ENCODE data around the gene TRIM29. TPM values are rescaled to one million over a fixed set of nuclear protein-coding genes. Genes with fewer than 3 reads are reported as not detected.
A peak's percentile ranks its signal among the peaks of the same experiment; 100 is the strongest.

Gene TRIM29
- polyA plus RNA-seq, 1 experiment, result 1.5 TPM

- POLR2A ChIA-PET, result no interaction called here
- CTCF ChIA-PET, result interaction anchor here (1.0 to 12.1 kb wide), 7 partner anchors 10 to 132 kb away, joined by 3 to 250 read pairs (median 25); no protein-coding TSS in a partner anchor
- no peak for DNase-seq (ENCODE audit: low read depth)
- no peak overlapping the region for H3K4me3 ChIP-seq (ENCODE audit: low read depth, low read length)
- H3K36me3 ChIP-seq (ENCODE audit: control insufficient read depth, insufficient read depth, low read length), result no peaks in the 10 kb centered on the region
- H3K27me3 ChIP-seq (ENCODE audit: control insufficient read depth, insufficient read depth, low read length), result peaks cover 20% of the 10 kb centered on the region
- TF ChIP-seq CTCF (IDR thresholded peaks at IDR 0.05; ENCODE audit: insufficient read depth, low read depth, low read length), result no peak
Observed at GRCh38 chr11:120169981-120170698, 32.2 kb upstream of the TRIM29 start.

- Histone ChIP-seq H3K36me3 (ENCODE audit: control insufficient read depth, insufficient read depth, low read length) (no peaks in the 10 kb centered on the region), H3K27me3 (ENCODE audit: control insufficient read depth, insufficient read depth, low read length) (peaks cover 17% of the 10 kb centered on the region), H3K4me3 (ENCODE audit: low read depth, low read length) (peak overlapping the region; percentile 53)
- ChIA-PET POLR2A (interaction anchor here (0.6 kb wide), 1 partner anchor 494 kb away, joined by 3 read pairs; no protein-coding TSS in a partner anchor), CTCF (interaction anchor here (0.6 to 12.1 kb wide), 24 partner anchors 11 to 804 kb away, joined by 3 to 250 read pairs (median 3); no protein-coding TSS in a partner anchor)
- no peak for DNase-seq (ENCODE audit: low read depth)
- TF ChIP-seq CTCF (IDR thresholded peaks at IDR 0.05; ENCODE audit: insufficient read depth, low read depth, low read length), result peak; percentile 43
Observed at GRCh38 chr11:120168960-120169681, 31.2 kb upstream of the TRIM29 start.

- DNase-seq (ENCODE audit: low read depth), result no peak
- H3K36me3 ChIP-seq (ENCODE audit: control insufficient read depth, insufficient read depth, low read length), result no peaks in the 10 kb centered on the region
- TF ChIP-seq CTCF (IDR thresholded peaks at IDR 0.05; ENCODE audit: insufficient read depth, low read depth, low read length), result no peak
- POLR2A ChIA-PET, result interaction anchor here (0.6 kb wide), 1 partner anchor 493 kb away, joined by 3 read pairs; no protein-coding TSS in a partner anchor
- H3K4me3 ChIP-seq (ENCODE audit: low read depth, low read length), result peak overlapping the region; percentile 53
- H3K27me3 ChIP-seq (ENCODE audit: control insufficient read depth, insufficient read depth, low read length), result peaks cover 13% of the 10 kb centered on the region
- CTCF ChIA-PET, result interaction anchor here (0.6 to 12.1 kb wide), 25 partner anchors 10 to 803 kb away, joined by 3 to 250 read pairs (median 3); no protein-coding TSS in a partner anchor
Observed at GRCh38 chr11:120168108-120168959, 30.4 kb upstream of the TRIM29 start.

GRCh38 chr11:120167659-120168058 is 29.7 kb upstream of the TRIM29 start:
- H3K27me3 ChIP-seq (ENCODE audit: control insufficient read depth, insufficient read depth, low read length), result peaks cover 15% of the 10 kb centered on the region
- no peaks in the 10 kb centered on the region for H3K36me3 ChIP-seq (ENCODE audit: control insufficient read depth, insufficient read depth, low read length)
- POLR2A ChIA-PET, result no interaction called here
- no peak for DNase-seq (ENCODE audit: low read depth)
- TF ChIP-seq CTCF (IDR thresholded peaks at IDR 0.05; ENCODE audit: insufficient read depth, low read depth, low read length), result no peak
- CTCF ChIA-PET, result interaction anchor here (0.6 to 12.1 kb wide), 7 partner anchors 12 to 135 kb away, joined by 3 to 250 read pairs (median 6); no protein-coding TSS in a partner anchor
- H3K4me3 ChIP-seq (ENCODE audit: low read depth, low read length), result no peak overlapping the region

Measured in BJ (cell line).